Suppressor macrophage treated with lipopolysaccharide for 1 hour (primary cell): ENCODE measurements around the gene ERI3.

Experiments used
- DNase-seq, 3 donors: peaks; one replicate each; pipeline ENCODE4 v3.0.0-alpha.2; 2020 to 2022

The ERI3 gene

DNA sequence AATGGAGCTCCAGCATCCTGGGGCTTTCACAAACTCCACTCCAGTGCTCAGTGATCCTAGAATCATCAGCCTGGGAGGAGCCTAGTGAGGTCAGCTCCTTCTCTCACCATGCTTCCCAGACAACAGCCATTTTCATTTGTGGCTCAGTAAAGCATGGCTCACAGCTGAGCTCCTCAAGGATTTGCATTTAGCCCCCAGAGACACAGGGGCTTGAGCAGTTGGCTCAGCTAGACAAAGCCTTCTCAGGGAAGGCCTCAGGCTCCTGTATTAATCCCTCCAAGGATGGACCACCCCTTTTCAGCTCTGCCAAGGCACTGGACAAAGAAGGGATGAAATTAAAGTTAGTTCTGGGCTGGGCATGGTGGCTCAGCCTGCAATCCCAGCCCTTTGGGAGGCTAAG, 39.5 kb downstream of the ERI3 start:
- DNase-seq, result no peak

DNA sequence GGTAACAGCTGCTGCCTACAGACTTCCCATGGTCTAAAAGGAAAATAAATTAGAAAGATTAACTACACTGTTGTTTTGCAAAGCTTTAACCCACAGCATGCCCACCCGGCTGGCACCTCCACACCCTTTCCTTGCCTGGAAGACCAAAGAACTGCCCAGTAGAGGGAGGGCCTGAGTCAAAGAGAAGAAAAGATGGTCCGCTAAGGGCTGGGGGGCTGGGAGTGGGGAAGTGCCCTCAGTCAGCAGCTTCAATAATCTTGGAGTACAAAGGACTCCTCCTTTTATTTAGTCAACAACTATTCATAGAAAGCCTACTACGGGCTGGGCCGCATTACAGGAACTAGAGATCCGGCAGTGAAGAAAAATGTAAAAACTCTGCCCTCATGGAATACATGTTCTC, 40.6 kb downstream of the ERI3 start:
- DNase-seq, result no peak

GRCh38 chr1:44313265-44313918, 41.7 kb downstream of the ERI3 start:
- no peak for DNase-seq

GRCh38 chr1:44312399-44313196, 42.5 kb downstream of the ERI3 start:
- DNase-seq, result no peak

- no peak for DNase-seq
Observed at GRCh38 chr1:44310006-44310405, 45.1 kb downstream of the ERI3 start.

DNA sequence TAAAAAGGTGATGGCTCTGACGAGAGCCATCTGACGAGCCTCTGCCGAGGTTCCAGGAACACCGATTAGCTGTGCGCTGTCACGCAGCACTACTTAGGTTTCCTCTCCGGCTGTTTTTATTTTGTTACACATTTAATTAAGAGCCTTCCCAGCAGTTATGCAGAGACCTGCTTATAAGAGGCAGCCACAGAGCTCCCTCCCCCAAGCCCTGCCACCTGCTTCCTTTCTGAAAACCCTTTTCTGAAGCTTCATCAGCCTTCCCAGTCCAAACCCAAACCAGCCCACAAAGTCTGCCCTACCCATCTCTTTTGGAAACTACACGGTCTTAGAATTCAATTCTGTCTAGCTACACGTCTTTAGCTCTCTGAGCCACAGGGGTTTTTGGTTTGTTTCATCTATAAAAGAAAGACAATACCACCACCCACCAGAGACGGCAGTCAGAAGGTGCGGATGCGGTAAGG, 49.1 kb downstream of the ERI3 start:
- DNase-seq, result no peak

- no peak for DNase-seq
Observed at GRCh38 chr1:44303532-44303931, 51.5 kb downstream of the ERI3 start.

- DNase-seq, result peak in 1 of 3 donors; percentile 8
Observed at GRCh38 chr1:44302541-44302940, 52.5 kb downstream of the ERI3 start.

DNA sequence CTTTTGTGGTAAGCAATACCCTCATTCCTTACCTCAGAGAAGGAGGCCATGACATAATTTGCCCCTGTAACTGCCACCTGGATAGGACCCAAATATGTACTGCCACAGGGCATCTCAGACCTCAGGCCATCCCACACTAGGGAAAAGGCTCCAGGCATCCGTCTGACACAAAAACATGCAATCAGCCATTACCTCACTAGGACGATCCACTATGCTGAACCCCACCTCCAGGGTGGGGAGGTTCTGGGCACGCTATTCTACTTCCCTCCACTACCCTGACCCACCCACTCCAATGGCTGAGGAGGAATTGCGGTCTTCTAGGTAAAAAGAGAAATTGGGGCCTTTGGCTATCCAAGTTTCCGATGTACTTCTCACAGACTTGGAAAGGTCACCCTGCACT, 53.6 kb downstream of the ERI3 start:
- no peak for DNase-seq

DNA sequence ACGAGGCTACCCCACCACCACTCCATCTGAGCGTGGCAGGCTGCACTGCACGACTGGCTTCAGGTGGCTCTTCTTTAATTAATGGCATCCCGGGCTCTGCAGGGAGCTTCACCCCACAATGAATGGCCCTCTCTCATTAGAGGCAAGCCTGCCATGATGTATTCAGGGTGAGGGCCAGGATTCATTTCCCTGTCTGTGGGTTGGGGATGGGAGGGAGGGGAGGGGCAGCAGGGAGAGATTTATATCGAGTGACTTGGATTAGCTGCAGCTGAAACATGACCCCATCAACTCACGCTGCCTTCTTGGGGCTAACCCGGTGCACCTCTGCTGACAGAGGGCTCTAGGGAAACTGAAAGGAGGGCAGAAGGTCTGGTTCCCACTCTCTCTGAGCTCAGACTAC, 54.2 kb downstream of the ERI3 start:
- no peak for DNase-seq

- DNase-seq, result no peak
Observed at GRCh38 chr1:44297695-44298400, 57.2 kb downstream of the ERI3 start.

DNA sequence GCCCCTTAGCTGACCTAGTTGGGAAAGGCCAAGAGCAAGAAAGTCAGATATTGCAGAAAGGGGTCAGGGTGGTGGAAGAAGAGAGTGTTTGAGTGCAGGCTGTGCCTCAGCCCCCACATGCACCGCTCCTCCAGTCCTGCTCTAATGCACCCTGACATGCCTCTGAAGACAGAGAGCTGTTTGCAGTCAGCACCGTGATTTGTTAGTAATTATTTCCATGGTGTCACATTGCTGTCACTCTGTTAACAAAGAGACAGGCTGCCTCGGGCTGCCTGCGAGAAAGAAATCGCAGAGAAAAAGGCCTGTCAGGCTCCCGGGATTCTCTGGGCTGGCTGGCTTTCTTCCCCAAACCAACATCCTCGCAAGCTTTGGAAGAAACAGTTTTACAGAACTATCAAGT, 58.3 kb downstream of the ERI3 start:
- DNase-seq, result no peak

GRCh38 chr1:44296086-44296485, 59.0 kb downstream of the ERI3 start:
- DNase-seq, result no peak

DNA sequence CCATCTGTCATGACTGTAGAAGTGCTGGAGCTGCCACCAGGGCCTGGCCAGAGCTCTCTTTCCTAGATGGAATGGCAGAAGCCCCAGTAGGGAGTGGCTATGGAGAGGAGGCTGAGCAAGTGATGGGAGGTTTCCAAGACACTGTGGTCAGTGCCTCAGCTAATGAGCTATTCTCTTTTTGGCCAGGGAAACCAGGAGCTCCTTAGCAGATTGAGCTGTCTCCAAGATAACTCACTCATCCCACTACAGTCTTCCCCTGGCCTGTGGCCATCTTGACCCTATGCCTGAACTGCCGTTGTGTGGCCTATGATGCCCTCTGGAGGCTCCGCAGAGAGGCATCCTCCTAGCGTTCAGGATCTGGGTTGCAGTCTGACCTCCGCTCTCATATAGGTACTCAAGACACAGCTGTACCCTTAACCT, 60.5 kb downstream of the ERI3 start:
- DNase-seq, result peak; percentile 39 to 52 (median 45)

DNA sequence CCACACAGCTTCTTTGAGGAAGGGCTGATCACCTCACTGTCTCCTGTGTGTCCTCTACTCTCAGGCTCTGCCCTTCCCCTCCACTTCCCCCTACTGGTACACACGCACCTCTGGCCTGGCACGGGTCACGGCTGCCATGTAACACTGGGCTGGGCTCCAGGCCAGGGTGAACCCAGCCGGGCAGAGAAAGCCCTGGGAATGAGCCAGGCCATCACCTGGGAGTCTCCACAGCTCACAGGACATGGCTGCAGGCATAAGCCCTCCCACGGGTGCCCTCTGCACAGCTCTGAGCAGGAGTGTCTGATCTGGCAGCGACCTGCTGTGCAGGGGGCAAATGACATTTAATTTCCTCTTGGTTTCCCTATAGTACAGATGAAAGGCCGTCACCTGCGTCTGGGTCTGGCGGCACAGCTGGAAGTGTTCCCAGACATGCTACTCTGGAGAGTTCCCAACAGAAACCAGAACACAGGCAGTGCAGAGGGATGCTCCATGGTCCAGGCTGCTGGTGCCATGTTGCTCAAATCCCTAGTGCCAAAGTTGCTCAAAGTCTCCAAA, 61.2 kb downstream of the ERI3 start:
- no peak for DNase-seq

GRCh38 chr1:44292651-44293050, 62.4 kb downstream of the ERI3 start:
- DNase-seq, result no peak

GRCh38 chr1:44290250-44291094, 64.6 kb downstream of the ERI3 start:
- DNase-seq, result no peak

GRCh38 chr1:44289530-44289929, 65.5 kb downstream of the ERI3 start:
- no peak for DNase-seq

GRCh38 chr1:44288883-44289282, 66.2 kb downstream of the ERI3 start:
- no peak for DNase-seq

GRCh38 chr1:44284184-44284583, 70.9 kb downstream of the ERI3 start:
- no peak for DNase-seq

DNA sequence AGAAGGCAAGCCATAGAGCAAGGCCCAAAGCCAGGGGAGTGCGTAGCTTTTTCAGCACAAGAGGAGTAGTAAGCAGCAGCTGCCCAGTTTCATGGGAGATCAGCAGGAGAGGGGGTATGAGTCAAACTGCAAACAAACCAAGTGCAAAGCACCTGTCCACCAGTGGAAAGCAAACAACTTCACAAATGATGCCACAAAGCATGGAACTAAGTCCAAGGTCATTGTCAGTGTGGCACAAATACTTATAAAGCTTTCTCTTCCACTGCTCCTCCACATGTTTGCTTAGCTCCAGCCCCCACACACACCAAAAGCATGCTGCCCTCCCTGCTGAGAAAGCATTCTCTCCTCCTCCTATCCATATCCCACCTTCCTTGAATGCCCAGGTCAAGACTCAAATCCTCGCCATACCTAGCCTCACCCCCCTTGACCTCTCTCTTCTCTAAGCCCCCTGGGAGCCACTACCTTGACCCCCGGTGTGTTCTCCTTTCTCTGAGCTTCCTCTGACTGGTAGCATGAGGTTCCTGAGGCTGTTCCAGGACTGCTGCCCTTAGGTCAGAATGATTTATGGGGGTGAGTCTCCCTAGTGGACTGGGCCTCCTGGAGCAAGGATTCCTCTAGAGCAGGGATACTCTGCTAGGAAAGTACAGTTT, 71.4 kb downstream of the ERI3 start:
- DNase-seq, result no peak
